DMS114 treated with DMSO at 0.1 percent for 48 hours (cell line): ENCODE data around the gene UBAC2.

ENCODE experiments used
- DNase-seq: peaks from one replicate; lab custom pipeline; 2025; ENCODE audit not compliant: unreplicated experiment; lab: John Stamatoyannopoulos, UW

The UBAC2 gene

GRCh38 chr13:99266827-99267226 is 66.2 kb downstream of the UBAC2 start:
- DNase-seq: no peak

- DNase-seq: no peak
Measured at GRCh38 chr13:99267927-99268326, 67.3 kb downstream of the UBAC2 start.

GRCh38 chr13:99268822-99269221 is 68.2 kb downstream of the UBAC2 start:
- no peak for DNase-seq

- peak; percentile 15 for DNase-seq
Measured at GRCh38 chr13:99269627-99270241, 69.1 kb downstream of the UBAC2 start.

GRCh38 chr13:99270518-99270917 is 69.9 kb downstream of the UBAC2 start:
- no peak for DNase-seq

GRCh38 chr13:99271249-99271648 is 70.6 kb downstream of the UBAC2 start:
- DNase-seq: no peak

- no peak for DNase-seq
Measured at GRCh38 chr13:99272481-99272880, 71.8 kb downstream of the UBAC2 start.

- no peak for DNase-seq
Measured at GRCh38 chr13:99273128-99273527, 72.5 kb downstream of the UBAC2 start.

GRCh38 chr13:99275093-99275469 is 74.4 kb downstream of the UBAC2 start:
- DNase-seq: no peak

GRCh38 chr13:99276706-99277105 is 76.1 kb downstream of the UBAC2 start:
- DNase-seq: no peak

- no peak for DNase-seq
Measured at GRCh38 chr13:99277629-99278028, 77.0 kb downstream of the UBAC2 start.

- no peak for DNase-seq
Measured at GRCh38 chr13:99278200-99278599, 77.5 kb downstream of the UBAC2 start.

- DNase-seq: no peak
Measured at GRCh38 chr13:99278843-99279242, 78.2 kb downstream of the UBAC2 start.

GRCh38 chr13:99279637-99280036 is 79.0 kb downstream of the UBAC2 start:
- no peak for DNase-seq

- no peak for DNase-seq
Measured at GRCh38 chr13:99280166-99280565, 79.5 kb downstream of the UBAC2 start.

- no peak for DNase-seq
Measured at GRCh38 chr13:99281811-99282263, 81.2 kb downstream of the UBAC2 start.

GRCh38 chr13:99282264-99283231 is 81.9 kb downstream of the UBAC2 start:
- no peak for DNase-seq

GRCh38 chr13:99285432-99286182 is 85.0 kb downstream of the UBAC2 start:
- no peak for DNase-seq

GRCh38 chr13:99287551-99287950 is 86.9 kb downstream of the UBAC2 start:
- no peak for DNase-seq

GRCh38 chr13:99288089-99288488 is 87.4 kb downstream of the UBAC2 start:
- DNase-seq: no peak

- DNase-seq: no peak
Measured at GRCh38 chr13:99289271-99289670, 88.6 kb downstream of the UBAC2 start.
